Activated CD4-positive, alpha-beta T cell treated with anti-CD3 and anti-CD28 coated beads, Interleukin-2, Interleukin-4, amounts not matched to agents 100 ng/mL and 50 ng/mL, durations not matched to agents 16 hours and 8 hours (primary cell): ENCODE results near the gene RNLS.

ENCODE experiments used
- DNase-seq: peaks from one replicate; pipeline ENCODE4 v3.0.0-alpha.2; 2020; ENCODE audit warnings: low spot score

Gene RNLS

GRCh38 chr10:88582806-88583583 lies at the start of gene RNLS:
Gene RNLS (minus strand): TSS chr10:88583318.
- peak; percentile 58 for DNase-seq

- DNase-seq, result no peak
Measured at GRCh38 chr10:88624840-88625239, 41.7 kb upstream of the RNLS start.

- no peak for DNase-seq
Measured at GRCh38 chr10:88623835-88624234, 40.7 kb upstream of the RNLS start.

GRCh38 chr10:88620441-88620840 lies 37.3 kb upstream of the RNLS start:
- no peak for DNase-seq

- DNase-seq, result no peak
Measured at GRCh38 chr10:88618496-88618895, 35.4 kb upstream of the RNLS start.

- DNase-seq, result no peak
Measured at GRCh38 chr10:88617772-88618300, 34.7 kb upstream of the RNLS start.

GRCh38 chr10:88616250-88616977 lies 33.3 kb upstream of the RNLS start:
- DNase-seq, result no peak

GRCh38 chr10:88608780-88609179 lies 25.7 kb upstream of the RNLS start:
- DNase-seq, result no peak

- no peak for DNase-seq
Measured at GRCh38 chr10:88608052-88608732, 25.1 kb upstream of the RNLS start.

GRCh38 chr10:88598055-88598454 lies 14.9 kb upstream of the RNLS start:
- no peak for DNase-seq

- no peak for DNase-seq
Measured at GRCh38 chr10:88594482-88594881, 11.4 kb upstream of the RNLS start.

- no peak for DNase-seq
Measured at GRCh38 chr10:88592906-88593305, 9.8 kb upstream of the RNLS start.

GRCh38 chr10:88592381-88592780 lies 9.3 kb upstream of the RNLS start:
- DNase-seq, result no peak

- DNase-seq, result no peak
Measured at GRCh38 chr10:88586462-88586861, 3.3 kb upstream of the RNLS start, which contains the start of gene LIPJ. Gene LIPJ (plus strand): TSS chr10:88586762. CDS start chr10:88590688, 3,926 bp downstream.

- DNase-seq, result no peak
Measured at GRCh38 chr10:88583584-88583957, 453 bp upstream of the RNLS start.

- DNase-seq, result no peak
Measured at GRCh38 chr10:88582411-88582805, 710 bp downstream of the RNLS start.

- peak; percentile 13 for DNase-seq
Measured at GRCh38 chr10:88565072-88565471, 18.0 kb downstream of the RNLS start.

- no peak for DNase-seq
Measured at GRCh38 chr10:88562152-88562551, 21.0 kb downstream of the RNLS start.

- no peak for DNase-seq
Measured at GRCh38 chr10:88557658-88558057, 25.5 kb downstream of the RNLS start.

GRCh38 chr10:88557256-88557655 lies 25.9 kb downstream of the RNLS start:
- no peak for DNase-seq

- no peak for DNase-seq
Measured at GRCh38 chr10:88555190-88555908, 27.8 kb downstream of the RNLS start.
